Gastroesophageal sphincter (tissue), 3 donors: ENCODE results near the gene C1orf115.

ENCODE experiments used
- CTCF ChIP-seq, 4 experiments: fragments of 200-600 bp in 2 of 4; fragments of 450-650 bp in 2 of 4; sonication (generic) in 1 of 4; IDR thresholded peaks; one replicate each; pipeline ENCODE4 v1.5.1; 2017 to 2019; ENCODE audit warnings: antibody characterized with exemption in 4 of 4, mild to moderate bottlenecking in 2 of 4, moderate library complexity in 2 of 4
- POLR2A ChIP-seq, 2 donors: fragments of 450-650 bp; IDR thresholded peaks; one replicate each; pipeline ENCODE4 v1.6.1; 2017; ENCODE audit warnings: antibody characterized with exemption in 2 of 2, mild to moderate bottlenecking in 2 of 2, moderate library complexity in 1 of 2

- TF ChIP-seq POLR2A (IDR thresholded peaks at IDR 0.05) (no peak), CTCF (IDR thresholded peaks at IDR 0.05) (no peak)
These were observed 6.2 kb downstream of the C1orf115 start for GRCh38 chr1:220696226-220696862.
